ENCODE measurements around the gene RAB27A. TPM values are rescaled to one million over a fixed set of nuclear protein-coding genes. Genes with fewer than 3 reads are reported as not detected.

RAB27A gene
- total and polyA plus RNA-seq, 2 donors (not counting 3 experiments of a cell fraction or from before 2014, with no cell fraction given): 7.3 to 30.9 TPM

GRCh38 chr15:55202206-55202605 is 87.4 kb downstream of the RAB27A start:
- no peak for FAIRE-seq
- no peak overlapping the region for H2AFZ ChIP-seq (ENCODE audit: low read depth, low read length)
- POLR2A ChIA-PET: interaction anchor here (0.7 kb wide), 1 partner anchor 175 kb away, joined by 3 read pairs; no protein-coding TSS in a partner anchor
- no peaks in the 10 kb centered on the region for H4K20me1 ChIP-seq (replicated peaks; ENCODE audit: control insufficient read depth, extremely low read depth, insufficient read depth, low read length)
- no peak for DNase-seq (ENCODE audit: low read depth, low spot score)
- no peaks in the 10 kb centered on the region for H3K9me3 ChIP-seq (replicated peaks; ENCODE audit: control insufficient read depth, insufficient read depth, low read length)
- TF ChIP-seq POLR2AphosphoS5 (IDR thresholded peaks at IDR 0.05; ENCODE audit: insufficient read depth, low read depth, low read length): no peak
- TF ChIP-seq EZH2 (IDR thresholded peaks at IDR 0.05; ENCODE audit: borderline replicate concordance, low read depth, low read length, severe bottlenecking): no peak
- no peak for TF ChIP-seq MYC (IDR thresholded peaks at IDR 0.05; ENCODE audit: low read depth, low read length)
- TF ChIP-seq FOS (IDR thresholded peaks at IDR 0.05; ENCODE audit: borderline replicate concordance, insufficient read depth, low read length): no peak
- no peak for TF ChIP-seq CTCF (IDR thresholded peaks at IDR 0.05; ENCODE audit: extremely low read depth in 1 of 2, insufficient read depth in 1 of 2, low read depth in 1 of 2, low read length in 2 of 2)
- TF ChIP-seq GATA2 (IDR thresholded peaks at IDR 0.05; ENCODE audit: insufficient read depth, insufficient read length, low read depth, low read length): no peak
- no peak for TF ChIP-seq JUN (IDR thresholded peaks at IDR 0.05; ENCODE audit: borderline replicate concordance, insufficient read depth, insufficient read length, low read depth)
- TF ChIP-seq MAX (IDR thresholded peaks at IDR 0.05; ENCODE audit: insufficient read depth, insufficient read length): no peak
- no peak for TF ChIP-seq POLR2A (IDR thresholded peaks at IDR 0.05; ENCODE audit: low read depth, low read length)
- H3K4me2 ChIP-seq (ENCODE audit: insufficient read depth, low read length): no peak overlapping the region
- BruUV-seq (replicated peaks): no TSS peak
- intact Hi-C loops (cut with micrococcal nuclease) (no loop called here), dilution Hi-C loops (cut with MboI; ENCODE audit: extremely low pct_ligation_motif_present, low sequenced_read_pairs) (no loop called here)
- peaks cover 4% of the 10 kb centered on the region for H3K4me1 ChIP-seq (ENCODE audit: control insufficient read depth, extremely low read depth, insufficient read depth, low read length)
- H3K9me1 ChIP-seq (replicated peaks; ENCODE audit: control insufficient read depth, extremely low read depth, insufficient read depth, low read length): no peaks in the 10 kb centered on the region
- H3K27me3 ChIP-seq (ENCODE audit: control insufficient read depth in 2 of 2, insufficient read depth in 2 of 2, low read length in 2 of 2): no peaks in the 10 kb centered on the region
- H3K36me3 ChIP-seq (ENCODE audit: control insufficient read depth in 2 of 2, extremely low read depth in 1 of 2, insufficient read depth in 2 of 2, low read length in 2 of 2): peaks cover 0 to 3% of the 10 kb centered on the region in 2 experiments
- CTCF ChIA-PET: interaction anchor here (1.1 kb wide), 1 partner anchor 10 kb away, joined by 3 read pairs; no protein-coding TSS in a partner anchor
- H3K79me2 ChIP-seq (ENCODE audit: control insufficient read depth, insufficient read depth, low read length): no peaks in the 10 kb centered on the region
- H3K27ac ChIP-seq (ENCODE audit: insufficient read depth, low read depth, low read length): no peak overlapping the region
- no peak overlapping the region for H3K9ac ChIP-seq (replicated peaks; ENCODE audit: extremely low read depth, insufficient read depth, low read length)
- no peak overlapping the region for H3K4me3 ChIP-seq (replicated peaks in 1 of 3; ENCODE audit: insufficient read depth in 1 of 3, low read depth in 1 of 3, low read length in 3 of 3)
